Caki2 (cell line): ENCODE data around the gene PTGES2. TPM values are rescaled to one million over a fixed set of nuclear protein-coding genes. Genes with fewer than 3 reads are reported as not detected.
"Not testable (repeated sequence)": the region's sequence is repeated elsewhere in the genome, so short reads cannot be mapped to it uniquely, and the experiment has no call there.

Experiments used
- DNase-seq: peaks from one replicate; pipeline ENCODE4 v3.0.0-alpha.2; 2015; ENCODE audit warnings: low read depth
- in situ Hi-C: cut with HindIII; loops from 2 replicates; pipeline ENCODE4 v1.10.0; 2016; ENCODE audit warnings: low sequenced_read_pairs, low pct_unique_long_range_greater_than_20kb, mixed read lengths
- total RNA-seq: library from RNA; depleted of rRNA; stranded (reverse); fragments of >200 nt; shearing (Covaris generic); gene quantifications from 2 replicates; pipeline ENCODE4 v1.2.3, GENCODE V29; 2014; ENCODE audit warnings: low replicate concordance; rRNA removed

PTGES2 gene
- total RNA-seq, 1 experiment from 2014 or later: 93.5 TPM

DNA sequence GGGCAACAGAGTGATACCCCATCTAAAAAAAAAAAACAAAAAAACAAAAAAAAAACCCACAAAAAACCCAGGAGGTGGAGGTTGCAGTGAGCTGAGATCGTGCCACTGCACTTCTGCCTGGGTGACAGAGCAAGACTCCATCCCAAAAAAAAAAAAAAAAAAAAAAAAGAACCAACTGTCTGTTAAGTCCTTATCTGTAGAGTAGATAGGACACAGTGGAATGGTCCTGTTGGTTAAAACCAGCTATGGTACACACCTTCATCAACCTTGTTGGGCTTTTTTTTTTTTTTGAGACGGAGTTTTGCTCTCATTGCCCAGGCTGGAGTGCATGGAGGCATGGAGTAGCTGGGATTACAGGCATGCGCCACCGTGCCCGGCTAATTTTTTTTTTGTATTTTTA is 47.3 kb downstream of the PTGES2 start:
- DNase-seq: no peak
- in situ Hi-C loops: no loop called here

DNA sequence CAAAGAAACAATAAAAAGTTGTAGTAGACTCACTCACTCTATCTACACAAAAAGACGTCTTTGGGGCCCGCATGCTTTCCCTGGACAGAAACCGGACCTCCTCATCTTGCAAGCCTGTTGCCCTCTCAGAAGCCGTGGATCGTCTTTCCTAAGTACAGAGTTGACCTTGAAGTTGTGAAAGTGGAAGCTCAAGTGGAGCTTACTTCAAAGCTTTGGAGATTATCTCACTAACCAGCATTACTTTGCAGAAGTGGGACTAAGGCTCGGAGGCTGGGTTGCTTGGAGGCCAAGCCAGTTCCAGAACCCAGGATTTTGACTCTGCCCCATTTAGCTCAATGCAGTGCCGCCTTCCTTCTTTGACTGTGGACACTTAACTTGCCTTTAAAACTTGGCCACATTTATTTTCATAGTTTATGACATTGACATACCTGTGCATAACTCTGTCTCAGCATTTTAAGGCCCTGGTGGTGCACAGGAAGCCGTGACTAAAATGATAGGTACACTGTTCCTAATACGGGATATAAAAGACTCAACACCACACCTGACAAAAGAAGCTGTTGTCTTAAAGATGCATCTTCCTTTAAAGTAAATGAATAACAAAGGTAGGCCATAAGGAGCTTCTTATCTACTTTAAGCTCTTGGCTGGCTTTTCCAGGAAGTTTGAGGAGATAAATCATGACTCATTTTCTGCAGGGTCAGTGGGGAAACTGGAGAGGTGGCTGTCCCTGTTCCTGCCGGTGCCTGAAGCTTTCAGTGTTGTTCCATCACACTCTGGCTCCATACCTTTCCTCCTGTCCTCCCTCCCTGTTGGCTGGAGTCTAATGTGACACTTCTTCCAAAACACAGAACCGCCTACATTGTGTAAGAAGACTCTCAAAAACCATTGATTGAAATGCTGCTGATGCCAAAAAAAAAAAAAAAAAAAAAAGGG is 48.8 kb downstream of the PTGES2 start:
- peak; percentile 80 for DNase-seq
- in situ Hi-C loops: no loop called here

- in situ Hi-C loops: no loop called here
Observed at GRCh38 chr9:128077847-128078503, 49.6 kb downstream of the PTGES2 start.

DNA sequence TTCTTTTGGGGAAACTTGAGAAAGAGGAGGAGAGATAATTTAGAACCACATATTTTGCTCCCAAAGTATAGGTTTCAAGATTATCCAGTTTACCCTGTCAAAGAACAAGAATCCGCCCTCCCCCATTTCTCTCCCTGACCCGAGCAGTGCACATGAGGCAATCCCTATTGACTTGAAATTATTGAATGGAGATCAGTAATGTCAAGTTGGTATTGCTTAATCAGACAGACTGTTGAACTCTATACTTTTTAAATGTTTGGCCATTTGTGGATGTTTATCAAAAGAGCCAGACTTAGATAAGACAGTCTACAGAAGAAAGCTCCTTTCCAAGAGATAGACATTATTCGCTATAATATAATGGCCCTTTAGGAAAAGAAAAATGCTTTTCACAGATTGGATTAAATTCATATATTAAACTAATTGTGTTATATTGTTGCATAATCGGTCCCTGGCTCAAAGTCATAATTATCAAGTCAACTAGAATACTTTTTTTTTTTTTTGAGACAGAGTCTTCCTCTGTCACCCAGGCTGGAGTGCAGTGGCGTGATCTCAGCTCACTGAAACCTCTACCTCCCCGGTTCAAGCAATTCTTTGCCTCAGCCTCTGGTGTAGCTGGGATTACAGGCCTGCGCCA is 54.2 kb downstream of the PTGES2 start:
- no peak for DNase-seq
- in situ Hi-C loops: no loop called here

More at GRCh38 chr9:128077847-128078503, 49.6 kb downstream of the PTGES2 start:
- DNase-seq: no peak

GRCh38 chr9:128072144-128073021 is 55.1 kb downstream of the PTGES2 start:
- peak; percentile 46 for DNase-seq
- in situ Hi-C loops: no loop called here

DNA sequence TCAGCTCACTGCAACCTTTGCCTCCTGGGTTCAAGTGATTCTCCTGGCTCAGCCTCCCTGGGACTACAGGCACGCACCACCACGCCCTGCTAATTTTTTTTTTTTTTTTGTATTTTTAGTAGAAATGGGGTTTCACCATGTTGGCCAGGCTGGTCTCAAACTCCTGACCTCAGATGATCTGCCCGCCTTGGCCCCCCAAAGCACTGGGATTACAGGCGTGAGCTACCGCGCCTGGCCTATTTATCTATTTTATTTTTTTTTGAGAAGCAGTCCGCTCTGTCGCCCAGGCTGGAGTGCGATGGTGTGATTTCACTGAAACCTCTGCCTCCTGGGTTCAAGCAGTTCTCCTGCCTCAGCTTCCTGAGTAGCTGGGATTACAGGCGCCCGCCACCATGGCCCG is 56.1 kb downstream of the PTGES2 start:
- DNase-seq, in situ Hi-C loops: not testable (repeated sequence)

DNA sequence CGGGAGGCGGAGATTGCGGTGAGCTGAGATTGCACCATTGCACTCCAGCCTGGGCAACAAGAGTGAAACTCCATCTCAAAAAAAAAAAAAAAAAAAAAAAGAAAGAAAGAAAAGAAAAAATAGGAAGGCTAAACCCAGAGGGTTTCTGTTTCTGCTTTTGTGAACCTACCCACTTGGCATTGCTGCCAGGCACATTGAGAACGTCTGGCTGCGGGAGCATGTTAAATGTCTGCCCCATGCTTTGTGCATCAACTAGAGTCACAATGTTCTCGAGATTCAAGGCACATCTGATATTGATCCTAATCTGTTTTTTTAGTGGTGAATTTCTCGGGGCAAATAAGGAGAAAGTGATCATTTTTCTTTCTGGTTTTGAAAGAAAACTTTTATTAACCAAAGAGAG is 56.7 kb downstream of the PTGES2 start:
- DNase-seq: no peak
- in situ Hi-C loops: no loop called here

Other genes with a start within 250 kb of the PTGES2 start
- 22.8 and 27.4 TPM in 2 replicates for gene ST6GALNAC6, start 228.1 kb downstream of the PTGES2 start, total RNA-seq
- 18.1 and 22.2 TPM in 2 replicates for gene ST6GALNAC4, start 210.7 kb downstream of the PTGES2 start, total RNA-seq
- 6.2 and 9.2 TPM in 2 replicates for gene PIP5KL1, start 197.0 kb downstream of the PTGES2 start, total RNA-seq
- 46.9 and 54.5 TPM in 2 replicates for gene DPM2, start 189.9 kb downstream of the PTGES2 start, total RNA-seq
- gene EEIG1, start 146.7 kb downstream of the PTGES2 start, total RNA-seq: 93.4 and 140 TPM in 2 replicates
- 12.3 and 24.5 TPM in 2 replicates for gene NAIF1, start 60.4 kb downstream of the PTGES2 start, total RNA-seq
- gene SLC25A25, start 59.5 kb downstream of the PTGES2 start, total RNA-seq: 5.0 and 14.5 TPM in 2 replicates
- gene LCN2, start 21.7 kb upstream of the PTGES2 start, total RNA-seq: 2.2 TPM in 1 of 2 replicates, not detected in the other
- gene BBLN, start 32.5 kb upstream of the PTGES2 start, total RNA-seq: 172 and 199 TPM in 2 replicates
- 25.6 and 27.7 TPM in 2 replicates for gene CIZ1, start 63.8 kb upstream of the PTGES2 start, total RNA-seq
- gene DNM1, start 75.7 kb upstream of the PTGES2 start, total RNA-seq: 15.3 and 22.3 TPM in 2 replicates
- 44.6 and 79.8 TPM in 2 replicates for gene GOLGA2, start 148.3 kb upstream of the PTGES2 start, total RNA-seq
- gene SWI5, start 148.5 kb upstream of the PTGES2 start, total RNA-seq: 97.2 and 141 TPM in 2 replicates
- 17.2 and 29.2 TPM in 2 replicates for gene TRUB2, start 194.7 kb upstream of the PTGES2 start, total RNA-seq
- 76.4 and 85.3 TPM in 2 replicates for gene COQ4, start 195.1 kb upstream of the PTGES2 start, total RNA-seq
- 18.8 and 22.0 TPM in 2 replicates for gene SLC27A4, start 212.8 kb upstream of the PTGES2 start, total RNA-seq
- gene URM1, start 243.6 kb upstream of the PTGES2 start, total RNA-seq: 71.8 and 107 TPM in 2 replicates